Stimulated activated CD4-positive, alpha-beta T cell treated with anti-CD3 and anti-CD28 coated beads, Interleukin-4, amount 100 ng/mL, for 48 hours (primary cell): ENCODE measurements around the gene KRT4.

Experiments used
- DNase-seq, 2 donors: peaks; one replicate each; pipeline ENCODE4 v3.0.0-alpha.2; 2020; ENCODE audit warnings: low read depth in 2 of 2

The KRT4 gene

GRCh38 chr12:52792185-52793029, 21.5 kb downstream of the KRT4 start:
- no peak for DNase-seq

GRCh38 chr12:52791271-52792184, 22.4 kb downstream of the KRT4 start:
- no peak for DNase-seq

GRCh38 chr12:52790427-52791270, 23.3 kb downstream of the KRT4 start:
- DNase-seq, result no peak

GRCh38 chr12:52789637-52790426, 24.1 kb downstream of the KRT4 start:
- no peak for DNase-seq

- no peak for DNase-seq
Measured at GRCh38 chr12:52788876-52789636, 24.9 kb downstream of the KRT4 start.

- DNase-seq, result no peak
Measured at GRCh38 chr12:52788192-52788875, 25.6 kb downstream of the KRT4 start.

GRCh38 chr12:52787324-52788191, 26.4 kb downstream of the KRT4 start:
- no peak for DNase-seq

- DNase-seq, result no peak
Measured at GRCh38 chr12:52784909-52785308, 29.0 kb downstream of the KRT4 start.

- no peak for DNase-seq
Measured at GRCh38 chr12:52783563-52784316, 30.2 kb downstream of the KRT4 start.

GRCh38 chr12:52782502-52782901, 31.4 kb downstream of the KRT4 start:
- no peak for DNase-seq

- DNase-seq, result no peak
Measured at GRCh38 chr12:52781399-52782082, 32.4 kb downstream of the KRT4 start.

GRCh38 chr12:52779914-52780313, 34.0 kb downstream of the KRT4 start:
- DNase-seq, result no peak

GRCh38 chr12:52778833-52779232, 35.1 kb downstream of the KRT4 start:
- DNase-seq, result no peak

GRCh38 chr12:52777566-52777965, 36.4 kb downstream of the KRT4 start:
- no peak for DNase-seq

- no peak for DNase-seq
Measured at GRCh38 chr12:52776913-52777395, 37.0 kb downstream of the KRT4 start, which contains the start of gene KRT76. Gene KRT76 (minus strand): TSS chr12:52777345. CDS start chr12:52777291, 54 bp downstream.

GRCh38 chr12:52776435-52776834, 37.5 kb downstream of the KRT4 start:
- DNase-seq, result no peak
